Fibroblast of lung (primary cell): ENCODE data around the gene GALNT7.
"Not testable (repeated sequence)": the region's sequence is repeated elsewhere in the genome, so short reads cannot be mapped to it uniquely, and the experiment has no call there.

Experiments
- EZH2 ChIP-seq: IDR thresholded peaks from 2 replicates; pipeline ENCODE4 v1.5.1; 2012; ENCODE audit warnings: low read length, control low read depth, mild to moderate bottlenecking; ENCODE audit errors: missing control alignments
- TF ChIP-seq, protein P1 (sequence below), 2 donors: IDR thresholded peaks in 1 of 2; conservative IDR thresholded peaks in 1 of 2; 1 replicate in 1 of 2; 2 replicates in 1 of 2; pipeline ENCODE4 v1.5.1; 2011 to 2012; ENCODE audit warnings: low read length in 2 of 2, control low read depth in 1 of 2, inconsistent platforms in 1 of 2, low read depth in 1 of 2, mild to moderate bottlenecking in 1 of 2

DNA sequence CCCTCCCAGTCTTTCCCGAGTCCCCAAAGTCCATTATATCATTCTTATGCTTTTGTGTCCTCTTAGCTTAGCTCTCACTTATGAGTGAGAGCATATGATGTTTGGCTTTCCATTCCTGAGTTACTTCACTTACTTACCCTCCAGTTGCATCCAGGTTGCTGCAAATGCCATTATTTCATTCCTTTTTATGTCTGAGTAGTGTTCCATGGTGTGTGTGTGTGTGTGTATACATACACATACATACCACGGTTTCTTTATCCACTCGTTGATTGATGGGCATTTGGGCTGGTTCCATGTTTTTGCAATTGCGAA is 50.5 kb downstream of the GALNT7 start:
- TF ChIP-seq, protein P1, sequence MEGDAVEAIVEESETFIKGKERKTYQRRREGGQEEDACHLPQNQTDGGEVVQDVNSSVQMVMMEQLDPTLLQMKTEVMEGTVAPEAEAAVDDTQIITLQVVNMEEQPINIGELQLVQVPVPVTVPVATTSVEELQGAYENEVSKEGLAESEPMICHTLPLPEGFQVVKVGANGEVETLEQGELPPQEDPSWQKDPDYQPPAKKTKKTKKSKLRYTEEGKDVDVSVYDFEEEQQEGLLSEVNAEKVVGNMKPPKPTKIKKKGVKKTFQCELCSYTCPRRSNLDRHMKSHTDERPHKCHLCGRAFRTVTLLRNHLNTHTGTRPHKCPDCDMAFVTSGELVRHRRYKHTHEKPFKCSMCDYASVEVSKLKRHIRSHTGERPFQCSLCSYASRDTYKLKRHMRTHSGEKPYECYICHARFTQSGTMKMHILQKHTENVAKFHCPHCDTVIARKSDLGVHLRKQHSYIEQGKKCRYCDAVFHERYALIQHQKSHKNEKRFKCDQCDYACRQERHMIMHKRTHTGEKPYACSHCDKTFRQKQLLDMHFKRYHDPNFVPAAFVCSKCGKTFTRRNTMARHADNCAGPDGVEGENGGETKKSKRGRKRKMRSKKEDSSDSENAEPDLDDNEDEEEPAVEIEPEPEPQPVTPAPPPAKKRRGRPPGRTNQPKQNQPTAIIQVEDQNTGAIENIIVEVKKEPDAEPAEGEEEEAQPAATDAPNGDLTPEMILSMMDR (conservative IDR thresholded peaks at IDR 0.05 in 1 of 2, IDR thresholded peaks at IDR 0.05 in 1 of 2; ENCODE audit: low read depth in 1 of 2, low read length in 2 of 2), result not testable (repeated sequence)
- not testable (repeated sequence) for TF ChIP-seq EZH2
